Hepatocyte (in vitro differentiated cells): Measurements from ENCODE around the gene LDHB. TPM values are rescaled to one million over a fixed set of nuclear protein-coding genes. Genes with fewer than 3 reads are reported as not detected.
A peak's percentile ranks its signal among the peaks of the same experiment; 100 is the strongest.

ENCODE experiments used
- DNase-seq: peaks from one replicate; pipeline ENCODE4 v3.0.0-alpha.2; 2016; ENCODE audit warnings: low spot score
- H2AFZ ChIP-seq: fragments of 200-600 bp; sonication (generic); 2 replicates; pipeline ENCODE4 v1.6.0; 2016; ENCODE audit warnings: antibody characterized with exemption, mild to moderate bottlenecking
- H3K27ac ChIP-seq: fragments of 200-600 bp; sonication (generic); 2 replicates; pipeline ENCODE4 v1.5.1; 2016; ENCODE audit warnings: mild to moderate bottlenecking
- H3K27me3 ChIP-seq: fragments of 200-600 bp; sonication (generic); 2 replicates; pipeline ENCODE4 v1.6.1; 2016
- H3K36me3 ChIP-seq: fragments of 200-600 bp; sonication (generic); replicated peaks from 2 replicates; pipeline ENCODE4 v1.5.1; 2016; ENCODE audit warnings: low read depth; ENCODE audit not compliant: insufficient read depth
- H3K4me1 ChIP-seq: fragments of 200-600 bp; sonication (generic); 2 replicates; pipeline ENCODE4 v1.5.1; 2016; ENCODE audit warnings: mild to moderate bottlenecking, moderate library complexity; ENCODE audit not compliant: insufficient read depth
- H3K4me2 ChIP-seq: fragments of 200-600 bp; sonication (generic); 2 replicates; pipeline ENCODE4 v1.6.0; 2016
- H3K4me3 ChIP-seq: fragments of 200-600 bp; sonication (generic); 2 replicates; pipeline ENCODE4 v1.5.1; 2016; ENCODE audit warnings: mild to moderate bottlenecking
- H3K79me2 ChIP-seq: fragments of 200-600 bp; sonication (generic); 2 replicates; pipeline ENCODE4 v1.6.0; 2017; ENCODE audit warnings: mild to moderate bottlenecking
- H3K9me2 ChIP-seq: fragments of 200-600 bp; sonication (generic); replicated peaks from 2 replicates; pipeline ENCODE4 v1.6.0; 2017; ENCODE audit warnings: mild to moderate bottlenecking; ENCODE audit not compliant: insufficient read depth
- H3K9me3 ChIP-seq: fragments of 200-600 bp; sonication (generic); 2 replicates; pipeline ENCODE4 v1.5.1; 2016; ENCODE audit warnings: low read depth, mild to moderate bottlenecking
- H4K20me1 ChIP-seq: fragments of 200-600 bp; sonication (generic); 2 replicates; pipeline ENCODE4 v1.6.0; 2016; ENCODE audit warnings: mild to moderate bottlenecking; ENCODE audit not compliant: insufficient read depth, poor library complexity, severe bottlenecking
- EZH2 ChIP-seq: fragments of 200-600 bp; sonication (generic); IDR thresholded peaks from 2 replicates; pipeline ENCODE4 v1.6.1; 2016; ENCODE audit warnings: antibody characterized with exemption, mild to moderate bottlenecking, borderline replicate concordance
- EZH2phosphoT487 ChIP-seq: fragments of 200-600 bp; sonication (generic); IDR thresholded peaks from one replicate; pipeline ENCODE4 v1.6.1; 2018; ENCODE audit warnings: antibody characterized with exemption, mild to moderate bottlenecking, low read depth, moderate library complexity; ENCODE audit not compliant: unreplicated experiment, severe bottlenecking
- WGBS: methylation state at CpG from one replicate; pipeline ENCODE4 v1.1.6; 2016; ENCODE audit warnings: low lambda C conversion rate; ENCODE audit errors: missing lambda C conversion rate; 5-methylcytosine and 5-hydroxymethylcytosine counted together
- polyA plus RNA-seq: library from polyadenylated mRNA; unstranded; fragments of >200 nt; fragmentation: Nextera tagmentation; extraction: Ambion mirVana; gene quantifications from 2 replicates; pipeline ENCODE4 v1.2.1, GENCODE V29; 2016
- total RNA-seq: library from RNA; depleted of rRNA; stranded (reverse); fragments of >200 nt; gene quantifications from 2 replicates; pipeline ENCODE4 v1.2.3, GENCODE V29; 2014
- TF ChIP-seq, protein P1 (sequence below): fragments of 200-600 bp; sonication (generic); IDR thresholded peaks from 2 replicates; pipeline ENCODE4 v1.5.1; 2016; ENCODE audit warnings: antibody characterized with exemption, mild to moderate bottlenecking; ENCODE audit not compliant: poor library complexity

The LDHB gene
- total RNA-seq: 634 and 669 TPM in 2 replicates
- 619 and 641 TPM in 2 replicates for polyA plus RNA-seq

DNA sequence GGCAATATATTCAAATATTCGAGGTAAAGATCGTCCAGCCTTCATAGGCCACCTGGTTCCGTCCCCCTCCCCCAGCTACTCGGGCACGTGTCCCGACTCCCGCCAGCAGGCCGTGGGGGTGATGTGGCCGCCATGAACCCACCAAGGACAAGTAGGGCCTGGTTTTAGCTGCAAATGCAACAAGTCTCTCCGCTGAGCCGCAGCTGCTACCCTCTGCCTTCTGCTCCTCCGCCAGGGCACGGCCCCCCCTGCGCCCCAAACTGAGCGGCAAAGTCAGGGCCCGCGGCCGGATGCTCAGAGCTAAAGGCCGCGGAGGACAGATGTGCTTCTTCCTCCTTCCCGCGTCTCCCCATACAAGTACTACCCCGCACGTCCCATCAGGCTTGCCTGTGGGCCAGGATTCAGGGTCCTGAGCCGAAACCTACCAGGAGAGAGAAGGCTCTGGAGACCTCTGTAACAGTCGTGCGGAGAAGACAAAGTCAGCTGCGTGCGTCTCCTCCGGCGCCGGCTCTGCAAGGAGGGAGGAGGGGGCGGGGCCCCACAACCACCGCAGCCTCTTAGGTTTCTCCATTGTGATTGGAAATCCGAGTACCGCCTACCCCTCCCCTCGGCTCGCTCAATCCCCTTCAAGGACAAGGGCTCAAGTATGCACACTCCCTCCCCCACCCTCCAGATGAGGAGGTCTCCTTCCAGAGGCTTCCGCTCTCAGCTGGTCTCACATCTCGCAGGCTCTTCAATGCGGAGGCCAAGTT, at the start of gene LDHB:
LDHB (minus strand) TSS at position 517 of the 752 bp plus-strand sequence. CDS start 3,171 bp downstream, outside the sequence.
- H3K4me1 ChIP-seq: peaks cover 16% of the 10 kb centered on the region
- H3K4me2 ChIP-seq: peak within 1 kb of the TSS; percentile 91
- H4K20me1 ChIP-seq: peaks cover 18% of the 10 kb centered on the region

DNA sequence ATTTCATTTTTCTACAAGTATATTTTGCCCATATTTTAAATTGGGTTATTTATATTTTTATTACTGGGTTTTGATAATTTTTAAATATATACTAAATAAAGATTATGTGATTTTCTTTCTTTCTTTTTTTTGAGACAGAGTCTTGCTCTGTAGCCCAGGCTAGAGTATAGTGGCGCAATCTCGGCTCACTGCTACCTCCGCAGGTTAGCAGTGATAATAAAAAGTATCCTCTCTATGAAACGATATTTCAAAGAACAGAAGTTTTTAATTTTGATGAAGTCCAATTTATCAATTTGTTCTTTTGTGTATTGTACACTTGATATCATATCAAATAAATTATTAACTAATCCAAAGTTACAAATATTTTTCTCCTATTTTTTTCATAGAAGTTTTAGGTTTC, 47.2 kb upstream of the LDHB start:
- Histone ChIP-seq H3K9me3 (no peaks in the 10 kb centered on the region), H3K4me1 (no peaks in the 10 kb centered on the region), H3K36me3 (no peaks in the 10 kb centered on the region), H3K27ac (no peak overlapping the region), H2AFZ (no peak overlapping the region), H3K27me3 (no peaks in the 10 kb centered on the region), H3K9me2 (no peaks in the 10 kb centered on the region), H3K4me2 (no peak overlapping the region), H3K4me3 (no peak overlapping the region), H4K20me1 (no peaks in the 10 kb centered on the region), H3K79me2 (no peaks in the 10 kb centered on the region)
- no peak for DNase-seq
- no peak for TF ChIP-seq EZH2
- TF ChIP-seq, protein P1, sequence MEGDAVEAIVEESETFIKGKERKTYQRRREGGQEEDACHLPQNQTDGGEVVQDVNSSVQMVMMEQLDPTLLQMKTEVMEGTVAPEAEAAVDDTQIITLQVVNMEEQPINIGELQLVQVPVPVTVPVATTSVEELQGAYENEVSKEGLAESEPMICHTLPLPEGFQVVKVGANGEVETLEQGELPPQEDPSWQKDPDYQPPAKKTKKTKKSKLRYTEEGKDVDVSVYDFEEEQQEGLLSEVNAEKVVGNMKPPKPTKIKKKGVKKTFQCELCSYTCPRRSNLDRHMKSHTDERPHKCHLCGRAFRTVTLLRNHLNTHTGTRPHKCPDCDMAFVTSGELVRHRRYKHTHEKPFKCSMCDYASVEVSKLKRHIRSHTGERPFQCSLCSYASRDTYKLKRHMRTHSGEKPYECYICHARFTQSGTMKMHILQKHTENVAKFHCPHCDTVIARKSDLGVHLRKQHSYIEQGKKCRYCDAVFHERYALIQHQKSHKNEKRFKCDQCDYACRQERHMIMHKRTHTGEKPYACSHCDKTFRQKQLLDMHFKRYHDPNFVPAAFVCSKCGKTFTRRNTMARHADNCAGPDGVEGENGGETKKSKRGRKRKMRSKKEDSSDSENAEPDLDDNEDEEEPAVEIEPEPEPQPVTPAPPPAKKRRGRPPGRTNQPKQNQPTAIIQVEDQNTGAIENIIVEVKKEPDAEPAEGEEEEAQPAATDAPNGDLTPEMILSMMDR: no peak
- no peak for TF ChIP-seq EZH2phosphoT487
- WGBS: 95% methylated on average over 4 of the region's 4 CpGs

More for the DNA sequence above, at the start of gene LDHB:
- peaks cover 50% of the 10 kb centered on the region for H3K79me2 ChIP-seq
- H3K4me3 ChIP-seq: peak within 1 kb of the TSS; percentile 97
- WGBS: 1% methylated on average over 41 of the region's 41 CpGs
- H3K27me3 ChIP-seq: no peaks in the 10 kb centered on the region
- peak within 1 kb of the TSS; percentile 77 for H2AFZ ChIP-seq
- H3K9me3 ChIP-seq: no peaks in the 10 kb centered on the region
- H3K36me3 ChIP-seq: no peaks in the 10 kb centered on the region
- H3K9me2 ChIP-seq: no peaks in the 10 kb centered on the region
- H3K27ac ChIP-seq: peak within 1 kb of the TSS; percentile 97
- TF ChIP-seq EZH2 (no peak), EZH2phosphoT487 (no peak)
- TF ChIP-seq, protein P1: no peak
- peak; percentile 98 for DNase-seq

DNA sequence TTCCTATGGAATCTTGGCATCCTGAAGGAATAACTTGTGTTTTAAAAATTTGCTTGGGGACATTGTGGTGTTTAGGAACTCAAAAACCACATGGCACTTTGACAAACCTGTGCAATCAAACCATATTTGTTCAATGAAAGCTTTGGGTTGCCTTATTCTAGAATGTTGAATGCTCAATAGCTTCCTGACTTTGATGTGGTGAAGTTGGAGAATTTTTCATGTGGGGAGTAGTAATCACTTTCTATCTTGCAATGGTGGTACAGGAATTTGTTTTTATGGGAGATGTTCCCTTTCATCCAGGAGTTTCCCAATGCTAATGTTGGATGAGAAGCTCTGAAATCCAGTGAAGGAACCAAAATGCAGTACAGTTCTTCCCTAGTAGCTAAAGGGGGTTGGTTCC, 42.2 kb upstream of the LDHB start:
- no peaks in the 10 kb centered on the region for H3K27me3 ChIP-seq
- no peaks in the 10 kb centered on the region for H3K36me3 ChIP-seq
- H3K4me1 ChIP-seq: no peaks in the 10 kb centered on the region
- H3K9me3 ChIP-seq: no peaks in the 10 kb centered on the region
- no peak overlapping the region for H3K27ac ChIP-seq
- H3K79me2 ChIP-seq: no peaks in the 10 kb centered on the region
- H3K9me2 ChIP-seq: no peaks in the 10 kb centered on the region
- H2AFZ ChIP-seq: no peak overlapping the region
- TF ChIP-seq EZH2phosphoT487 (no peak), EZH2 (no peak)
- TF ChIP-seq, protein P1: no peak
- H3K4me2 ChIP-seq: no peak overlapping the region
- no peak overlapping the region for H3K4me3 ChIP-seq
- DNase-seq: no peak
- no peaks in the 10 kb centered on the region for H4K20me1 ChIP-seq
